Progenitor cell of endocrine pancreas (in vitro differentiated cells): Measurements from ENCODE around the gene RCBTB2. TPM values are rescaled to one million over a fixed set of nuclear protein-coding genes. Genes with fewer than 3 reads are reported as not detected.

ENCODE experiments used
- DNase-seq: peaks from one replicate; pipeline ENCODE4 v3.0.0; 2021; ENCODE audit warnings: low spot score; ENCODE audit not compliant: unreplicated experiment
- H3K27ac Mint-ChIP-seq: 2 replicates; pipeline ENCODE4 v1.8.0; 2021; ENCODE audit warnings: mild to moderate bottlenecking, moderate library complexity, mixed read lengths
- H3K27me3 Mint-ChIP-seq: 2 replicates; pipeline ENCODE4 v1.8.0; 2021; ENCODE audit warnings: mixed read lengths
- H3K36me3 Mint-ChIP-seq: 2 replicates; pipeline ENCODE4 v1.8.0; 2022; ENCODE audit warnings: mixed read lengths; ENCODE audit not compliant: insufficient read depth
- H3K4me1 Mint-ChIP-seq: 2 replicates; pipeline ENCODE4 v1.8.0; 2021; ENCODE audit warnings: low read depth, mixed read lengths
- H3K4me3 Mint-ChIP-seq: 2 replicates; pipeline ENCODE4 v1.8.0; 2021; ENCODE audit warnings: low read depth, mild to moderate bottlenecking, moderate library complexity, mixed read lengths
- H3K9me3 Mint-ChIP-seq: 2 replicates; pipeline ENCODE4 v1.8.0; 2021; ENCODE audit warnings: low read depth, mixed read lengths
- CTCF ChIP-seq: fragments of 200-600 bp; sonication (generic); IDR thresholded peaks from one replicate; pipeline ENCODE4 v1.5.0; 2021; ENCODE audit warnings: antibody characterized with exemption, mild to moderate bottlenecking; ENCODE audit not compliant: unreplicated experiment
- total RNA-seq: library from RNA; stranded (reverse); gene quantifications from 2 replicates; pipeline ENCODE4 v1.2.1, GENCODE V29; 2021

Gene RCBTB2
- total RNA-seq, 1 donor from 2014 or later, result 18.9 TPM

GRCh38 chr13:48485432-48485831 lies 47.4 kb downstream of the RCBTB2 start:
- DNase-seq, result no peak
- no peak for TF ChIP-seq CTCF
- no peak overlapping the region for H3K4me3 Mint-ChIP-seq
- peaks cover 23% of the 10 kb centered on the region for H3K36me3 Mint-ChIP-seq
- H3K9me3 Mint-ChIP-seq, result peaks cover 7% of the 10 kb centered on the region
- H3K4me1 Mint-ChIP-seq, result peaks cover 3% of the 10 kb centered on the region
- H3K27ac Mint-ChIP-seq, result no peak overlapping the region
- no peaks in the 10 kb centered on the region for H3K27me3 Mint-ChIP-seq

GRCh38 chr13:48483575-48483974 lies 49.3 kb downstream of the RCBTB2 start:
- no peak for DNase-seq
- H3K27ac Mint-ChIP-seq, result no peak overlapping the region
- H3K4me1 Mint-ChIP-seq, result peaks cover 3% of the 10 kb centered on the region
- peaks cover 20% of the 10 kb centered on the region for H3K36me3 Mint-ChIP-seq
- no peaks in the 10 kb centered on the region for H3K27me3 Mint-ChIP-seq
- peaks cover 7% of the 10 kb centered on the region for H3K9me3 Mint-ChIP-seq
- TF ChIP-seq CTCF, result no peak
- H3K4me3 Mint-ChIP-seq, result no peak overlapping the region

GRCh38 chr13:48478391-48478790 lies 54.5 kb downstream of the RCBTB2 start:
- TF ChIP-seq CTCF, result no peak
- no peaks in the 10 kb centered on the region for H3K9me3 Mint-ChIP-seq
- H3K4me3 Mint-ChIP-seq, result no peak overlapping the region
- H3K4me1 Mint-ChIP-seq, result peaks cover 3% of the 10 kb centered on the region
- no peak overlapping the region for H3K27ac Mint-ChIP-seq
- no peaks in the 10 kb centered on the region for H3K27me3 Mint-ChIP-seq
- peaks cover 4% of the 10 kb centered on the region for H3K36me3 Mint-ChIP-seq
- no peak for DNase-seq

GRCh38 chr13:48477191-48477855 lies 55.6 kb downstream of the RCBTB2 start:
- Mint-ChIP-seq H3K36me3 (peaks cover 4% of the 10 kb centered on the region), H3K9me3 (no peaks in the 10 kb centered on the region), H3K27ac (no peak overlapping the region), H3K4me1 (no peaks in the 10 kb centered on the region), H3K27me3 (no peaks in the 10 kb centered on the region), H3K4me3 (no peak overlapping the region)
- no peak for TF ChIP-seq CTCF
- DNase-seq, result no peak

GRCh38 chr13:48476686-48477085 lies 56.2 kb downstream of the RCBTB2 start:
- Mint-ChIP-seq H3K4me1 (no peaks in the 10 kb centered on the region), H3K36me3 (peaks cover 5% of the 10 kb centered on the region), H3K4me3 (no peak overlapping the region), H3K27me3 (no peaks in the 10 kb centered on the region), H3K27ac (no peak overlapping the region), H3K9me3 (no peaks in the 10 kb centered on the region)
- no peak for TF ChIP-seq CTCF
- no peak for DNase-seq
